Eye (tissue), 1 donor: ENCODE results near the gene RBM3.

Source experiments
- DNase-seq: peaks from one replicate; pipeline ENCODE4 v3.0.0-alpha.2; 2015

RBM3 gene

DNA sequence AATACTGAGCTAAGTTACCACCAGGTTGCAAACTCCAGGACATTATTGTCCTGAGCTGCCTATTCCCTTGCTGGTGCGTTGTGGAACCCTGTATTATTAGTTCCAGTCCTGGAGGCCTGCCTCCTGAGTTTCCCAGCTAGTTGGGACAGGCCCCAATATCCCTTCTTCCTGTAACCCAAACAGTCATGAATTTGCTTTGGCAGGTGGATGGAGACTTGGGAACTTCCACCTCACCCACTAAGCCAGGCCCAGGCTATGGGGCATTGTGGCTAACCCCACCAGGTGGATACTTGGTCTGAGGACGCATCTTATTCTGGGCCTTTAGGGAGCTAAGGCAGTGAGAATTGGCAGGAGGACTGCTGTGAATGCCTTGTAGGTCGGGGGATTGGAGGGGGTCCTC is 5.0 kb downstream of the RBM3 start:
- no peak for DNase-seq

DNA sequence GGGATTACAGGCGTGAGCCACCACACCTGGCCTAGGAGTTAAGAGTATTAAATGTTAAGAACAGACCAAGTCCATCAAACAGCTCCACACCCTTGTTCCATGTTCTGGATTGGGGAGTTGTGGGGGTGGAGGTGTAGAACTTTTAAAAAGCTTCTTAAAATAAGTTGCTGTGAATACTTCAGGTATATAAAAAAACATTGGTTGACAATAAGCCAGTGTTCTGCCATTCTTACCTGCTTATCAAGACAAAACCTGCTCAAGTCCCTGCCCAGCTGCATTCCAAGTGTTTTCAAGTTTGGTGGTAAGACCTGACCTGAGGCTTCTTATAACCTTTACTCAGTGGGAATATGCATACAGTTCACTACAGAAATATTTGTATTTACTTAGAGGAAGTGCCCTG is 6.4 kb downstream of the RBM3 start:
- no peak for DNase-seq

DNA sequence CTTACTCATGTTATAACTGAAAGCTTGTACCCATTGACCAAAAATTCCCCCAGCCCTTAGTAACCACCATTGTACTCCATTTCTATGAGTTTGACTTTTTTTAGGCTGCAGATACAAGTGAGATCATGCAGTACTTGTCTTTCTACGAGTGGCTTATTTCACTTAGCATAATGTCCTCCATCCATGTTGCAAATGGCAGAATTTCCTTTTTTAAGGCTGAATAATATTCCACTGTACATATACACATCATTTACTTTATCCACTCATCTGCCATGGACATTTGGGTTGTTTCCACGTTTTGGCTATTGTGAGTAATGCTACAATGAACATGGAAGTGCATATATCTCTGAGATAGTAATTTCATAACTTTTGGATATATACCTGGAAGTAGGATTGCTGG is 10.4 kb downstream of the RBM3 start:
- no peak for DNase-seq

DNA sequence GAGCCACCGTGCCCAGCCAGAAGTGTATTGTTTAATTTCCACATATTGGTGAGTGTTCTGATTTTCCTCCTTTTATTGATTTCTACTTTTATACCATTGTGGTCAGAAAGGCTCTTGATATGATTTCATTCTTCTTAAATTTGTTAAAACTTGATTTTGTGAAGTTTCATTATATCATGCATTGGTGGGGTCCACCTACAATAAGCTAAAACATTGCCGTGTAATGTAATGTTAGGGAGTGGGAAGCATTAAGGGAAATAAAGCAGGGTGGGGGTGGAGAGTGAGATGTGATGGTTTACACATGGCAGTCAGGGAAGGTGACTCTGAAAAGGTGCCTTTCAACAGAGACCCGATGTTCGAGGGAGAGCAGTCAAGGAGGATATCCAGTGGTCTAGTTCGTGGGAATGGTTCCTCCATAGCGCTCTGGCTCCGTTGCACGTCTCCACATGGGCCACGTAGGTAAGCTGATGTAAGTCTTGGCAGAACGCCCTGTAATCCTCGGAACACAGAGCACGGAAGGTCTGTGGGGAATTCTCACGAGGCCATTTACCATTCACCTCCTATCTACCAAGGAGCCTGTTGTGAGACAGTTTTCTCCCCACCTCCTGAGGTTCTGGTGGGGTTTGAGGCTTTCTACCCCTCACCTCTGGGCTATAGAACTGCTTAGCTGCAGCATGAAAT is 15.3 kb downstream of the RBM3 start:
- DNase-seq: no peak

DNA sequence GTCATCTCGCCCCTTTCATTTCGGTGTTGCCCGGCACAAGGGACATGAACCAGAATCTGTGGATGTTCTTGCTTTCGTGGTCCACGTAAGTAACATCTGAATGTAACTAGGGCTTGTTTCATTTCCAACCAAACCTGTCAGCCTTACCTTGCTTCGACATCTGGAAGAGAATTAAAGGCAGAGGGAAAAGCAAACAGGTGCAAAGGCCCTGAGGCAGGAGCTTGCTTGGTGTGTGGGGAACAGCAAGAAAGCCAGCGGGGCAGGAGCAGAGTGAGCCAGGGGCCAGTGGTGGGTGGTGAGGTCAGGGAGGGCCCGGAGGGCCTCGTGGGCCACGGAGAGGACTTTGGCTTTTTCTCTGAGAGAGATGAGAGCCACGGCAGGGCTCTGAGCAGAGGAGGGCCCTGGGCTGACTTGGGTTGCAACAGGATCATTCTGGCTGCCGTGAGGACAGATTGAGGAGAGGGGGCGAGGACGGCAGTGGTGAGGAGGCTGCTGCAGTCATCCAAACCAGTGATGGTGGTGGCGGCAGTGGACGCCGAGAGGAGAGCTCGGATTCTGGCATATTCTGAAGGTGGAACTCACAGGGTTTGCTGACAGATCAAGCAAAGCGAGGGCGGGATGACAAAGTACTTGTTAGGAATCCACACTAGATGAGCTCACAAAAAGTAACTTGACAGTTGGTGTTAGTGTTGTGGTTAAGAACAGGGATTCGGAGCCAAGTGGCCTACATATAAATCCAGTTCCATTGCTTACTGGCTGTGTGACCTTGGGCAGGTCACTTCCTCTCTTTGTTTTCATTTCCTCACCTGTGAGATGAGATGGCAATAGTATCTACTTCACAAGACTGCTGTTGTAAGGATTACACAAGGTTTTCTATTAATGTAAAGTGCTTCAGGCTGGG is 16.2 kb downstream of the RBM3 start:
- DNase-seq: no peak

DNA sequence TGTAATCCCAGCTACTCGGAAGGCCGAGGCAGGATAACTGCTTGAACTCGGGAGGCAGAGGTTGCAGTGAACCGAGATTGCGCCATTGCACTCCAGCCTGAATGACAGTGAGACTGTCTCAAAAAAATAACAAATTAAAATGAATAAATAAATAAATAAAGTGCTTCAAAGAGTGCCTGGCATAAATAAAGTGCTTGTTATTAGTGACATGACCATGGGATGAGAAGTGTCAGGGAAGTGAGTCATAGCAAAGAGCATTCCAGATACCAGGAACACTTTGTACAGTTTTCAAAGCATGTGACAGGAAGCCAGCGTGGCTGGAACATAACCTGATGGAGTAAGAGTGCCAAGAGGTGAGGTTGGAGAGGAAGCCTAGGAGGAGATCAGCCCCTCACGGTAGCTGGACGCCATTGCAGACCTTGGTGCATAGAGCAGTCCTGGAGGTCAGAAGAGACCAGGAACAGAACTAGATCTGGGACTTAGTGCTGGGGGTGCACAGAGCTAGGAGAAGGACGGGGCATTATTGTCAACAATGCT is 17.0 kb downstream of the RBM3 start:
- no peak for DNase-seq

DNA sequence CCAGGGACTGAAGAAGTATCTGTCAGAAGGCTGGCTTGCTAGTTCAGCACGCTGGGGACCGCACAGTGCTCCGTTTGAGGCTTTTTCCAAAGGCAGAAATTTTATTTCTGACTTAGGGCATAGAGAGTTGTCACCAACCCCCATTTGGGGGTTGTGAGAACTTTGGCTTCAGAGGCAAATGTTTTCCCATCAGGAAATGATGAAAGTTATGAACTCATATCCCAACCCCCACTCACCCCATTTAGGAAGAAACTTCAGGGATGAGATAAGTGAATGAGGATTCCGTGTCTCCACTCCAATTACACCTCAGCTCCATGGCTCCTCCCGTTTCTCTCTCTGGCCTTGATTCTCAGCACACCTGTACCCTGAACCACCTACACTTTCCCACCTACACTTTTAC is 18.7 kb downstream of the RBM3 start:
- no peak for DNase-seq

DNA sequence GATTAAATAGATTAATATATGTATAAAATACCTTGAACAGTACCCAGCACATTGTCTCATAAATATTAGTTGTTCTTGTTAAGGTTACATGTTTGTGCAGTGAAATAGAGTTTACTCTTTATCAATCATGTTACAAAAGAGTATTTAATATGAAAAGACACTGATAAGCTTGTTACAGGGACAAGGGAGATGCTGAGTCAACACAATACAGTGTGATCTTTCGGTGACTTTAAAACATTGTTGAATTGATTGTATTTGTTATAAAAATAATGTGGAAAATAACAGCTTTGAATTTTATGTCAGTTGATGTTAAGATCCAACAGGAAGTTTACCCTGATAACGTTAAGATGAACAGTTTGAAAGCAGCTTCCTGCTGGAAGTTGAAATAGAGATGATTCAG is 21.6 kb downstream of the RBM3 start:
- DNase-seq: no peak

DNA sequence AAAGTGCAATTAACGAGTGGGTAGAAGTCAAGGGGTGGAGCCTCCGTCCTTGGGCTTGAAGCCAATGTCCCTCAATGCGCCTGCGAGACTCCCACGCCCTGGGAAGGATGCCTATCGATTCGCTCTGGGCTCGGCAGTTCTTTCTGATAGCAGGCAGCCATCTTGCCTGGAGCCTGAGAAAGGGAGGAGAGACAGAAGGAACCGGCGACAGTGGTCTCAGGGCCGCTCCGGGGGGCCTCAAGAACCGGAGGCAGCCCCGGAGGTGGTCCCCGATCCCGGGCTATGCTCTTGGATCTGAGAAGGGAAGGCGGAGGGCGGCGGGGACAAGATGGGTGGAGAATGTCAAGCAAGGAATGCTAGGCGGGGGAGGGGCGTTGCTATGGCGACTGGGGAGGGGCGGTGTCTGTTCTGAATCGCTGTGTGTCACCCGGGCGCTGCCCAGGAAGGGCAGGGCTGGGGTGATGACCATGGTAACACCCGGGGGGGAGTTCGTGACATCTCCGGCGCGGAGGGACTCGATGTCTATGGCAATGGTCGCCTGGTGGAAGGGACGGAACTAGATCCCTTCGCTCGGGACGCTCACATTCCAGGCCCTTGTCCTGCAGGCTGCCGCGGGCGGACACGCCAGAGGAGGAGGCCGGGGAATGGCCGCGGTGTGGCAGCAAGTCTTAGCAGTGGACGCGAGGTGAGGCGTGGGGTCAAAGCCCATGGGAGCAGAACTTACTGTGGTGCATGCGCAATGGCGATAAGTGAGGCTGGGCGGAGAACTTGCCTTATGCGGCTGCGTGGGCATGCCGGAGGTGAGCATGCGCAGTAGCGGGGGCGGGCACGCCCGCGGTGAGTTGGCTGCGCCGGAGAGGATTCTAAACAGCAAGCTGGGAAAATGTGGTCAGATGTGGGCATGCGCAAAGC is 23.3 kb downstream of the RBM3 start, which contains the start of gene WDR13:
TSS of gene WDR13 (plus strand) at position 140 of the 912 bp plus-strand sequence. CDS start at position 645, 505 bp downstream.
- DNase-seq: peak; percentile 95

DNA sequence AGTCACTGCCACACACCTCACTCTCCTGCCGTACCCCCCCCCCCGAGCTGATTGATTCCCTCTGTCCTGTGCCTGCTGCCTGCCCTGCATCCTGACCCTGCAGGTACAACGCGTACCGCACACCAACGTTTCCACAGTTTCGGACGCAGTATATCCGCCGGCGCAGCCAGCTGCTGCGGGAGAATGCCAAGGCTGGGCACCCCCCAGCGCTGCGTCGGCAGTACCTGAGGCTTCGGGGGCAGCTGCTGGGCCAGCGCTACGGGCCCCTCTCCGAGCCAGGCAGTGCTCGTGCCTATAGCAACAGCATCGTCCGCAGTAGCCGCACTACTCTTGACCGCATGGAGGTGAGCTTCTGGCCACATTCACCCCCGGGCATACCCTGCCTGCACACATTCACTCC is 24.3 kb downstream of the RBM3 start:
- no peak for DNase-seq

DNA sequence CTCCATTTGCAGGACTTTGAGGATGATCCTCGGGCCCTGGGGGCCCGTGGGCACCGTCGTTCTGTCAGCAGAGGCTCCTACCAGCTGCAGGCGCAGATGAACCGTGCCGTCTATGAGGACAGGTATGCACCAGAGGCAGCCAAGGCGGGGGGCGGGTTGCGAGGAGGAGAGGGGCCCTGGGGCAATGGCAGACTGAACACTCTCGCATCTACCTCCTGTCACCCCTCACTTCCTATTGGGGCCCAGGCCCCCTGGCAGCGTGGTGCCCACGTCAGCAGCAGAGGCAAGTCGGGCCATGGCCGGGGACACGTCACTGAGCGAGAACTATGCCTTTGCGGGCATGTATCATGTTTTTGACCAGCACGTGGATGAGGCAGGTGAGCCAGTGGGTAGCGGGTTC is 25.1 kb downstream of the RBM3 start:
- DNase-seq: no peak

DNA sequence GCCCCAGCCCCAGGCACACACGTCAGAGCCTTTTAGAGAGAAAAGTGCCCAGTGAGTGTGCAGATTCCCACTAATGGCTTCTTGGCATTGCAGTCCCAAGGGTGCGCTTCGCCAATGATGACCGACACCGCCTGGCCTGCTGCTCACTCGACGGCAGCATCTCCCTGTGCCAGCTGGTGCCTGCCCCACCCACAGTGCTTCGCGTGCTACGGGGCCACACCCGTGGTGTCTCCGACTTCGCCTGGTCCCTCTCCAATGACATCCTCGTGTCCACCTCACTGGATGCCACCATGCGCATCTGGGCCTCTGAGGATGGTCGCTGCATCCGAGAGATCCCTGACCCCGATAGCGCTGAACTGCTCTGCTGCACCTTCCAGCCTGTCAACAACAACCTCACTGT is 25.9 kb downstream of the RBM3 start:
- no peak for DNase-seq

DNA sequence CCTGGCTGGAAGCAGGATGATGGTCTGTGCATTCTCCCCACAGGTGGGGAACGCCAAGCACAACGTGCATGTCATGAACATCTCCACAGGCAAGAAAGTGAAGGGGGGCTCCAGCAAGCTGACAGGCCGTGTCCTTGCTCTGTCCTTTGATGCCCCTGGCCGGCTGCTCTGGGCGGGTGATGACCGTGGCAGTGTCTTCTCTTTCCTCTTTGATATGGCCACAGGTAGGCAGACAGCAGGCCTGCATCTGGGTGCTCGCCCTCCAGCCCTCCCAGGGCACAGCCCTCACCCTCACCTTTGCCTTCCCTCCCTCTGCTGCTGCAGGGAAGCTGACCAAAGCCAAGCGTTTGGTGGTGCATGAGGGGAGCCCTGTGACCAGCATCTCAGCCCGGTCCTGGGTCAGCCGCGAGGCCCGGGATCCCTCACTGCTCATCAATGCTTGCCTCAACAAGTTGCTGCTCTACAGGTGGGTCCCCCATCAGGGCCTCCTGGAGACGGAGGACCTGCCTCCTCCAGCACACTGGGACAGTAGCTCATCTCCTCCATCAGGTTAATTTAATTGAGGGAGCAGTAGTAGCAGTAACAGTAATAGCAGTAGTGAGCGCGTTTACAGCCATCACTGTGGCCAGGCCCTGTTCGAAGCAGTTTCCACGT is 27.6 kb downstream of the RBM3 start:
- DNase-seq: no peak

DNA sequence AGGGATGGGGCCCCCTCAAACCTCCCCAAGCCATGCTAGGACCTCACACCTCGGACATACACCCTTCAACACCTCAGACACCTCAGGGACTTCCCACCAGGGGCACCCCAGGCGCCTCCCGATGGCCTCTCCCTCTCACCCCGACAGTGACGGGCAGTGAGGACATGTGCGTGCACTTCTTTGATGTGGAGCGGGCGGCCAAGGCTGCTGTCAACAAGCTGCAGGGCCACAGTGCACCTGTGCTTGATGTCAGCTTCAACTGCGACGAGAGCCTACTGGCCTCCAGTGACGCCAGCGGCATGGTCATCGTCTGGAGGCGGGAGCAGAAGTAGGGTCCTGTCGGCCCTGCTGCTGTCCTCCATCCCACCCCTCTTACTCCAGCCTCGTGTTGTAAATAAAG is 30.4 kb downstream of the RBM3 start:
- DNase-seq: no peak

DNA sequence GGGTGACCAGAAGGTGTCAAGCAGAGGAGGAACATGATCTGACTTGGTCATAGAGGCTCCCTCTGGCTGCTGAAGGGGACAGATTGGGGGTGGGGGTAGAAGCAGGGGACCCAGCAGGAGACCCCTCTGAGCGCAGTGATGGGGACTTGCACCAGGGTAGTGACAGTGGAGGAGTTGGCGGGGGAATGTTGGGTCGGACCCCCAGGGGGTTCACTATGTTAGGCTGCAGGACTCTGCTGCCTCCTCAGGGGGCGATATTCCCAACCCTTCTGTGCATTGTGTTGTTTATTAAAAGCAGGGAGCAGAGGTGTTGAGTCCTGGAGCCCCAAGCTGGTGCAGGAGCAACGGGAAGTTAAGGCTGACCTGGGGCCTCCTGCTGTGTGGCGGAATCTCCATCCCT is 31.8 kb downstream of the RBM3 start:
- no peak for DNase-seq

DNA sequence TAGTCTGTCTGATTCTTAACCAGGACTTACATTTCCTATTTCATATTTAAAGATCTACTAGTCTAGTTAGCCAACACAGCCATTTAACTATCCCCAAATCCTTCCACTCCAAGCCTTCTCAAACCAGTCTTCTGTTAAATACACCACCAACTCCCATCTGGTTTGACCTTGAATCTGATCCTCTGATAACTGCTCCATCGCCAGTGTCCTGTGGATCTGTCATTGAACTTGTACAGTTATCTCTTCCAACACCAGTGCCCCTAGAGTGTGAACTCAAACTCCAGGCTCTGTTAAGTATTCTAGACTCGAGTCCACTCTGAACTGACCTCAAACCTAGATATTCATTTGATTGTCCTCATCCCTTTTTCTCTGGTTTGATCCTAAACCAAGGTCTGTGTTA is 37.4 kb downstream of the RBM3 start:
- no peak for DNase-seq

DNA sequence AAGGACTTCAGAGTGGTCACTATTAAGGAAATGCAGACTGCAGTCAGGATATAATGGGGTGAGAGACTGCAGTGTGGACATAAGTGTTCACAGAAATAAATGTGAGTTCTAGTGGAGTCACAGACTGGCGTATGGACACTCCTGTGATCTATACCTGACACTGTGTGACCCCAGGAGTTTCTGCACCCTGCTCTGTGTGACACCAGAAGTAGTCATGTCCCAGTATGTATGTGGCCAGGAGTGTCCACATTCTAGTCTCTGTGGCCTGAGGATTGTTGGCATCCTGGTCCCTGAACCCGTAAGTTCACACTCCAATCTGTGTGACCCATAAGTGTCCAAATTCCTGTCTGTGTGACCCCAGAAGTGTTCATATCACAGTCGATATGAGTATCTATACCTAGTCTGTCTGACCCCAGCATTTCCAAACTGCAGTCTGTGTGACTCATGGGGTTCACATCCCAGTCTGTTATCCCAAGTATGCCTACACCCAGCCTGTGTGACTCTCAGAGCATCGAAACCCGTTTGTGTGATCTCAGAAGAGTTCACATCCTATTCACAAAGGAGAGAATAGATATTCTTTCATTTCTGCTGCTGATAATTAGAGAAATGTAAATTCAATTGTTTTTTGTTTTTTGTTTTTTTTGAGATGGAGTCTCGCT is 39.3 kb downstream of the RBM3 start:
- no peak for DNase-seq

DNA sequence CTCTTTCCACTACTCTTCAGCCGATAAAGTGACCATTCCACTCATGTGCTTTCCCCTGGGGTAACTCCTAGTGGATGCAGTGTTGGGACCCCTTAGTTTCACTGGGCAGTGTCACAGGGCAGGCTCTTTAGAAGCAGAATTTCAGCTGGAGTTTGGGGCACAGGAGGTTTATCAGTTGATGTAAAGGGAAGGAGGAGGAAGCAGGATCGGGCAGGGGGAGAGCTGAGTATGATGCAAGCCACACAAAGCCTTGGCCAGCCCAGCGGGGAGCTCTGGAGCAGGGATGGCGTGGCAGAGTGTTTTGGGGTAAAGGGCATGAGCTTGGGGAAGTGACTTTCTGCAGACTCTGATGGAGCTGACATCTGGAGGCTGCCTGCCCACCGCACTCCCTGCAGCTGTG is 42.3 kb downstream of the RBM3 start:
- DNase-seq: no peak

DNA sequence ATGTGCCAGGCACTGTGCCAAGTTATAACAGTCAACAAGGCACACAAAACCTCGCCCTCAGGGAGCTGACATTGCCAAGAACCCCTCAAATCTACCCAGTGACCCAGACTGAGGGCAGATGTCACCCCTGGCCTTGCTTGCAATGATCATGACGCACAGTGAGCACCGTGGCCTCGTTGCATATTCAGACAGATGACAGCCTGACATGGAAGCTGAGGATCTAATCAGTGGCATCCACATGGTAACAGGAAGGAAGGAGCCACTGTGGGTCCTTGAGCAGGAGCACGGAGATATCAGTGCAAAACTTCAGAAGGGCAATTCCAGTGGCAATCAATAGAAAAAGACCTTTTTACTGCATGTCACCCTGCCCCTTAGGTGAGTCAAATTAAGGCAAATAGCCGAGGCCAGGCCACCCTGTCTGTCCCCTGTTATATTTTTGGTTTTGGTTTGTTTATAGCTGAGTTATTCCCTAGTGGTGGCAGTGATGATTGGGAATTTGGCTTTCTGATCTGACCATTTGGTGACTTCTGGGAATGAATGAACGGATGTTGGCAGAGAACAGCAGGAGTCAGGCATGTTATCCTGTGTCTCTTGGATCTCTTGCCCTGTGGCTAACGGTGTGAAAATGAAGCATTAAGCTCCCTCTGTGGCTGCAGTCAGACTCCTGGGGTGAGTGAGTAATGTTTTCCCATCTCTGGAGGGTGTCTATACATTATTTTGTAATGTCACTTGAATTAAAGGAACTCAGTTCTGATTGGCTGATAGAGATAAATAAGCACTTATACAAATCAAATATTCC is 43.5 kb downstream of the RBM3 start:
- DNase-seq: no peak

DNA sequence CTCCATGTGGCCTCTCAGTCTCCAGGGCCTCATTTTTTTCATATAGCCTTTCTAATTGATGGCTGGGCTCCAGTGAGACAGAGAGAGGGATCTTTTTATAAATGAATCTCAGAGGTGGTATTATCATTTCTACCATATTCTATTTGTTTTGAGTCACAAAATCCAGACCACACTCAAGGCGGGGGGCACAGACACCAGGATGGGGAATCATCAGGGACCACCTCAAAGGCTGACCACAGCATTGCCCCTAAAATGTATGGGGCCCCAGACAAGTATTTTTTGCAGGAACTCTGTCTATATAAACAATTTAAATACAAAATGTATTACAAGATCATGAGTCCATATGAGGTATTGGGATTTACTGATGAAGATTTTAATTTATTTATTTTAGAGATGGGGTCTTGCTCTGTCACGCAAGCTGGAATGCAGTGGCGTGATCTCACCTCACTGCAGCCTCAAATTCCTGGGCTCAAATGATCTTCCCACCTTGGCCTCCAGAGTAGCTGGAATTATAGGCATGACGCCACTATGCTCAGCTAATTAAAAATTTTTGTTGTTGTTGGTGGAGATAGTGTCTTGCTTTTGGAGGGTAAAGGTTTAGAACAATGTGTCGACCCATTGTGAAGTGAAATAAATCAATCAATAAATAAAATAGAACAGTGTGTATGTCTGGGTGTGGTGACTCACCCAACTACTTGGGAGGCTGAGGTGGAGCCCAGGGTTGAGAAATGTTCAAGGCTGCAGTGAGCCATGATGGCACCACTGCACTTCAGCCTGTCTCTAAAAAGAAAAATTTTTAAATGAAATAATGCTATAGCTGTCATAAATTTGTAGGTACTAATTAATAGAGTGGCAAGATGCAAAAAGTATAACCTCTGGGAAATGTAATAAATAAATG is 52.4 kb downstream of the RBM3 start:
- DNase-seq: no peak
